ENCODE data around the gene TPPP2.

Gene TPPP2

GRCh38 chr14:21077672-21078071, 47.7 kb downstream of the TPPP2 start:
- H3K27ac ChIP-seq, result no peak overlapping the region
- TF ChIP-seq ZFX (IDR thresholded peaks at IDR 0.05; ENCODE audit: borderline replicate concordance) (no peak), CTCF (IDR thresholded peaks at IDR 0.05) (no peak)

GRCh38 chr14:21078287-21078686, 48.3 kb downstream of the TPPP2 start:
- no peak overlapping the region for H3K27ac ChIP-seq
- TF ChIP-seq CTCF (IDR thresholded peaks at IDR 0.05) (no peak), ZFX (IDR thresholded peaks at IDR 0.05; ENCODE audit: borderline replicate concordance) (no peak)

GRCh38 chr14:21078726-21079125, 48.7 kb downstream of the TPPP2 start:
- TF ChIP-seq ZFX (IDR thresholded peaks at IDR 0.05; ENCODE audit: borderline replicate concordance), result no peak
- no peak for TF ChIP-seq CTCF (IDR thresholded peaks at IDR 0.05)
- no peak overlapping the region for H3K27ac ChIP-seq

GRCh38 chr14:21081521-21082142, 51.6 kb downstream of the TPPP2 start:
- TF ChIP-seq ZFX (IDR thresholded peaks at IDR 0.05; ENCODE audit: borderline replicate concordance), result no peak
- H3K27ac ChIP-seq, result no peak overlapping the region
